GM21717 (cell line): Measurements from ENCODE around the gene AGXT.

ENCODE experiments used
- ATAC-seq: cut with Tn5 transposase; IDR thresholded peaks from one replicate; pipeline ENCODE4 v1.9.1; 2021; ENCODE audit warnings: mild to moderate bottlenecking, moderate library complexity; ENCODE audit not compliant: unreplicated experiment

AGXT gene

DNA sequence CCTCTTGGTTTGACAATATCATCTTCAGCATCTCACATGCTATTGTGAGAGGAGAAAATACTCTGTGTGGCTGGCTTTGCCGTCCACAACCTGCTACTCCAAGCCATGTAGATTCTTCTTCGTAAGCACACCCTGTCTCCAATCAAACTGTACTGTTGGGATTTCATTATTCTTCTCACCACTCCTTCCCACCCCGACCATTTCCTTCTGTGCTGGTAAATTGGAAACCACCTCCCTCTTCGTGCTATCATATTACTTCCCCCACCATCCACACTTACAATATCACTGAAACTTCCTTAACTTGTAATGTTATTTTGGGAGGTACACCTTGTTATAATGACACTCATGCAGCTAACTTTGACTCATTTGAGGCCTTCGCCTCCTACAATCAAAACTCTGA, 3.2 kb upstream of the AGXT start:
- no peak for ATAC-seq

DNA sequence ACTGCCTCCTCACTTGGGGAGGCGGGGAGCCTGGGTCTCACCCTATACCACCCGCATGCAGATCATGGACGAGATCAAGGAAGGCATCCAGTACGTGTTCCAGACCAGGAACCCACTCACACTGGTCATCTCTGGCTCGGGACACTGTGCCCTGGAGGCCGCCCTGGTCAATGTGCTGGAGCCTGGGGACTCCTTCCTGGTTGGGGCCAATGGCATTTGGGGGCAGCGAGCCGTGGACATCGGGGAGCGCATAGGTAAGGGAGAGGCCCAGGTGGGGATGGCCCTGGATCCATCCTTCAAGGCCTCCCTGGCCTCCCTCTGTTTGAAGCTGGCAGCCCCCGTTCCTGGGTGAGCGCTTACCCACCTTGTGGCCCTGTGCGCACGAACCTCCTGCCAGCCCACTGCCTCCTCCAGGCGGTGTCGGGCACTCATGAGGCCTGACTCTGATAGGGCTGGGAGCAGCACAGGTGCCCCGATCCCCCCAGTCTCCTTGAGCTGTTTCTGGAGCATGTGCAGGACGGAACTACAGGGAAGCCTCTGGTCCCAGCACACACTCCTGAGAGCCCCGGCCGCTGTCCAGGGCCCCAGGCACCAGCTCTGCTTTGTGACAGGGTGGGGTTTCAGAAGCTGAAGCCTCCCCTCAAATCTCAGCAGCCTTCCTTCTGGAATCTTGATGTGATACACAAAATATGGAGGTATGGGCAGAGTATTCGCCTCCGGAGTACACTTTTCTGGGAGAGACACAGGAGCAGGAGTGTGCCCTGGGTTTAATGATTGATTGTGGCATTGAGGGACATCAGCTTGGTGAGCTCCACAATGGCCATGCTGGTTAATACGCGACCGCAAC, 708 bp downstream of the AGXT start:
- ATAC-seq = no peak

DNA sequence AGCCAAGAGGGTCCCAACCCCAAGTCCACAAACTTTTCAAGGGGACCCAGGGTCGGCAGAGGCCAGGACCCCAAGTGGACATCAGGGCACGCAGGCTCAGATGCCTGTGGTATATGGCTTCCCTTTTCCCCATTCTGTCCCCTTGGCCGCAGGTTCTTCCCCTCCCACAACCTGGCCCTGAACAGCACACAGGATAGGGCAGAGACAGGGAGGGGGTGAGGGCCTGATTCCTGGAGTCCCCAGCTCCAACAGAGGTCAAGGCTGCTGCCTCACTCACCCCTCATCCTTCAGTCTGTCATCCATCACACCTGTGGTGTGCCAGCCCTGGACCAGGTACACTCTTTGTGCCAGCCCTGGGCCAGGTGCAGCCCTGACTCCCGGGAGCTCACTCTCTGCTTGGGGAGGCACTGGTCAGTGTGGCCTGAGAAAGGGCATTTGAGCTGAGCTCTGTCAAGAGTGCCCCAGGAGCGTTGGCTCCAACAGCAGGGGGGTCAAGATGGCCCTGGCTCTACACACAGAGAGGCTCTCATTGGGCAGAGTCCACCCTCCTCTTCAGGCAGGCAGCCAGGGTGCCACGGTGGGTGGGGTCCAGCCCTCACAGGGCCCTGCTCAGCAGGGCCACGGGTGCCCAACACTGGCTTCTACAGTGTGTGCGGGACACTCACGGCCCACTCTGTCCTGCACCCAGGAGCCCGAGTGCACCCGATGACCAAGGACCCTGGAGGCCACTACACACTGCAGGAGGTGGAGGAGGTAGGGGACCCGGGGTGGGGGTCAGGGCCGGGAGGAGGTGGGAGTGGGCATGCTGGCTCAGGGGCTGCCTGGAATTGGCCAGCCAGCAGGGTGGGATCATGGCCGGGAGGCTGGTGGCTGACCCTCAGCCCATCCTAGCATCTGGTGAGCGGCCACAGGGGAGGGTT, 1.6 kb downstream of the AGXT start:
- ATAC-seq = no peak

DNA sequence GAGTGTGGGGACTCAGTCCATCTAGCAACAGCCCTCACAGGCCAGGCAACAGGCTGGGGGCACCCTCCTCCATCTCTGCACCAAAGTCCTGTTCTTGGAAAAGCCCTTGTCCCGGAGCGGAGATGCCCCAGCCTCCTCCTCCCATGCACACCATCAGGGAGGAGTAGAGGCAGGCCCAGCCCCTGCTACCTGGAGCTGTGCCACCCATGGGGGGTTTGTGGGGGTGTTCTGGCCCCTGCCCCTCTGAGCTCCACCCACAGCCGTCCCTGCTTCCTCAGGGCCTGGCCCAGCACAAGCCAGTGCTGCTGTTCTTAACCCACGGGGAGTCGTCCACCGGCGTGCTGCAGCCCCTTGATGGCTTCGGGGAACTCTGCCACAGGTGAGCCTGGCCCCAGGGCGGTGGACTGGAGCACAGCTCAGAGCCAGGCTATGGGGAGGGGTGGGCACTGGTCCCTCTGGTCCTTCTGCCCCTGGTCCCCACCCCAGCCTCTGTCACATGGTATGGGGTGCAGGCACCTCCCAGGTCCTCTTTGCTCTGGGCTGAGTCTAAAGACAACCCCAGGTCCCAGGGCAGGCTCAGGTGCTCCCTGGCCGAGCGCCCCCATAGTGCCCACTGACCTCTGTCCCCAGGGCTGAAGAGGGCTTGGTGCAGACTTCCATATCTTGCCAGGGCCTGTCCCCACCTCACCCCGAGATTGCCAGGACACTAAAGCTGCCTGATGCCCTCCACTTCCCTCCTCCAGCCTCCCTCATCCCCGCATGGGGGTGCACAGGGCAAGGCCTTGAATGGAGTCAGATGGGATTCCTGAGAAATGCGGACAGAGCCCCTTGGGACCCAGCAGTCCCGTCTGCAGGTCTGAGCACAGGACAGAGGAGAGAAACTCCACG, 2.7 kb downstream of the AGXT start:
- ATAC-seq = no peak

DNA sequence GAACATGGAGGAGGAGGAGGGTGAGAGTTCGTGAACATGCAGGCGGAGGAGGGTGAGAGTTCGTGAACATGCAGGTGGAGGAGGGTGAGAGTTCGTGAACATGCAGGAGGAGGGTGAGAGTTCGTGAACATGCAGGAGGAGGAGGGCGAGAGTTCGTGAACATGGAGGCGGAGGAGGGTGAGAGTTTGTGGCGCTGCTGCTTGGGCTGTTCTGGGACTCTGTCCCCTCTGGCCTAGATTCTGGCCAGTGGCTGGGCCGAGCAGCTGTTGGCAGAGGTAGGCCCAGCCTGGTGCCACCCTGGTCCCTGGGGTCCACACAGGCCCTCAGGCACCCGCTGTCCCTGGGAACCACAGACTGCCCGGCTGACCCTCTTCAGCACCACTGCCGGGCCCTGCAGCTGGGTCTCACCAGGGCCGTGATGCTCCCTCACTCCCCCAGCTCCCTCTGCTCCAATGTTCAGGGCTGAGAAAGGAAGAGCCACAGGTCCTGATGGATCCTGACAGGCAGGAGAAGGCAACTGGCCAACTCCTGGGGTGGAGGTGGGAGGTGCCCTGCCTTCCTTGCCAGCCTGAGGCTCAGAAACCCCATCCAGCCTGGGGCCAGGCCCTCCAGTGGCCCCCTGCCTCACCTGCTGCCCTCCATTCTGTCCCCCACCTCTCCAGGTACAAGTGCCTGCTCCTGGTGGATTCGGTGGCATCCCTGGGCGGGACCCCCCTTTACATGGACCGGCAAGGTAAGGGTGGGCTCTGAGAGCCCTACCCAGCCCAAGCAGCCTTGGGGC, 3.9 kb downstream of the AGXT start:
- no peak for ATAC-seq

DNA sequence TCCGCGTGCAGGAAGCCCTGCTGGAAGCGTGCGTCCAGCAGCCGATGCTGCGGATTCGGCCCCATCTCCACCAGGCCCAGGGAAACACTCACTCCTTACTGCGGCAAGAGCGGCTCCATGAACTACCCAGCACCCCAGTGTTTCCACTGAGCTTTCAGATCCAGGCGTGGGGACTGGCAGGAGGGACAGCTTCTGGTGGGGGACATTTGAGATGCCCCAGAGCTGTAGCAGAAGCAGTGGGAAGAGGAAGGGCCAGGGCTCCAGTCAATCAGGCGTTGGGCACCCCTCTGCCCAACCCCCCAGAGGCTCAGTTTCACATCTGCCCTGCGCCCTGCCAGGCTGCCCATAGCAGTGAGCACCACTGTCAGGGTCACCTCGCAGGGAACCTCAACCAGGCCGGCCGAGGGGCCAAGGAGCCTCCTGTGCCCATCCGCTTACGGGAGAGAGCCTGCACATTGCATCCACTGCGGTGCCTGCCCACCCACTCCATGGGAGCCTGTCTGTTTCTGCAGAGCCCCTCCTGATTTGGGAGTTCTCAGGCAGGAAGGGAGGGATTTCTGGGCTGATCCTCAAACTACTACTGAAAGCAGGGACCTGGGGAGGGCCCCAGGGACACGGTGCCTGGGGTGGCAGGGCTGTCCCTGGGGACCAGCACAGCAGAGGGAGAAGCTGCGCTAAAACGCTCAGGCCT, 4.6 kb downstream of the AGXT start:
- ATAC-seq = no peak

DNA sequence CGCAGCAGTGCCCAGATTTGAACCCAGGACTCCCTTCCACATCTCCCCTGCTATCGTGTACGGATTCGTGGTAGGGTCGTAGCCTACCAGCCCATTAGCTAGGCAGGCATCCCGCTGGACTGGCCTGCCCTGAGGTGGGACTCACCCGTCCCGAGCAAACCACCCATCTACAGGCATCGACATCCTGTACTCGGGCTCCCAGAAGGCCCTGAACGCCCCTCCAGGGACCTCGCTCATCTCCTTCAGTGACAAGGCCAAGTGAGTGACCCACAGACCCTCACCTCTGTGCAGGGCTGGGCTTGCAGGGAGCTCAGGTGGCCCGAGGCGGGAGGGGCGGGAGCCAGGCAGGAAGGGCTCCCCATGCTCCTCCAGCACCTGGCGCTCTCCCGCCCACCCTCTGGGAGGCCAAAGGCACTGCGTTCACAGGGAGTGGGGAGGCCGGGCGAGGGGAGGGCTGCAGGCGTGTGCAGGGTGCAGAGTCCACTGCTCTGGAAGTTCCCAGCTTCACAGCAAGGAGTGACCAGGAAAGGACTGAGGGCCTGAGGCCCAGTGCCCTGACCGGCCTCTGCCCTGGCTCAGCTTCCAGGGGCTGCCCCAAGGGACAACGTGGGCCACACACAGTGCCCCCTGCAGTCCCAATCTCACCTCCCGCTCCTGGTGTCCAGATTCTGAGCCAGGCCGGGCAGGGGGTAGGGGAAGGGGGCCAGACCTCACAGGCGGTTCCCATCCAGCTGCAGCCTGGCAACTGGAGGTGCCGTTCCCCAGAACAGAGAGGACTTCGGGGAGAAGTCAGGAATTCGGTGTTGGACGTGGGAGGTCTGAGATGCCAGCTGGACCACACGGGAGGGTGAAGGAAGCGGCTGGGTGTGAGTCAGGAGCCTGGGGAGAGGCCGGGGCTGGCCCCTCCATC, 5.4 kb downstream of the AGXT start:
- ATAC-seq = no peak

DNA sequence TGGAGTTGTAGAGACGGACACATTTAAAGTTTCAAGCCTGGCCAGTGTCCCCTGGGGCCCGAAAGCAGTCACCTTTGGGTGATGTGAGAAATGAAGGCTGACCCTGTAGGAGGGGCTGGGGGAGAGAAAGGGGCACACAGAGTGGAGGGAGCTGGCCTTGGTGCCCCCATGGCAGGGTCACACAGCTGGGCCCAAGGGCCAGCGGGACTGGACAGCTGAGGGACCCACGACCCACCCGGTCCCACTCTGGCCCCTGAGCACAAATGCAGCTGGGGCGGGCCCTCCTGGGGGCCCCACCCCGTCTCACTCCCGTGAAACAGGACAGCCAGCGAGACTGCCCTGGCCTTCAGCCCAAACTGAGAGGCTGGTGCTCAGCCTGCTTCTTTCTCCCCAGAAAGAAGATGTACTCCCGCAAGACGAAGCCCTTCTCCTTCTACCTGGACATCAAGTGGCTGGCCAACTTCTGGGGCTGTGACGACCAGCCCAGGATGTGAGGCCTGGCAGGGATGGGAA, 6.1 kb downstream of the AGXT start:
- no peak for ATAC-seq

DNA sequence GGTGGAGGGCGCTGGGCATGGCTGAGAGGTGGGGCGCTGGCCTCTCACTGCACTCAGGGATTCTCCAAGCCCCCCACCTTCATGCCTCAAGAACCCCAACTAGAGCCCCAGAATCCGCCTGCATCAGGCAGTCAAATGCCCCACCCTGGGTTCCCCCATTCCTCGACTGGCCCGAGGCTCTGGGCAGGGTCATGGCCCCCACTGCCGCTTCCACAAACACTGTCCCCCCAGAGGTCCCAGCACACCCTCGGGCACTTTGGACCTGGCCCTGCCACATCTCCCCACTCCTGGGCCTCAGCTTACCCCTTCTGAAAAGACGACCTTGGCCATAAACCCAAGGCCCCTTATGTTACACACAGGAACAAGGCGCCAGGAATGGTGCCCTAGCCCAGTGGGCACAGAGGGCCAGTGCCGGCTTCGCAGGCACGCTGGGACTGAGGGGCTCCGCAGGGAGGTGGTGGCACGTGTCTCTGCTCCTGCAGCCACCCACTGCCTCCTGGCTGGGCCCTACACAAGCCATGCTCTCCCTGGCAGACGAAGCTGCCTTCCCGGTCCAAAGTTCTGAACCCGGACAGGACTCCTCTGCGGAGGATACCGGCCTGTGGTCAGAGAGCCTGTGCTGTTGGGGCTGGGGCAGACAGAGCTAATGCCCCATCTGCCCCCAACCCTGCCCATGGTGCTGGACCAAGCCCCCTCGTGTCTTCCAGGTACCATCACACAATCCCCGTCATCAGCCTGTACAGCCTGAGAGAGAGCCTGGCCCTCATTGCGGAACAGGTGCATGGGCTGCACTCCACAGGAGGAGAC, 6.8 kb downstream of the AGXT start:
- ATAC-seq = no peak

DNA sequence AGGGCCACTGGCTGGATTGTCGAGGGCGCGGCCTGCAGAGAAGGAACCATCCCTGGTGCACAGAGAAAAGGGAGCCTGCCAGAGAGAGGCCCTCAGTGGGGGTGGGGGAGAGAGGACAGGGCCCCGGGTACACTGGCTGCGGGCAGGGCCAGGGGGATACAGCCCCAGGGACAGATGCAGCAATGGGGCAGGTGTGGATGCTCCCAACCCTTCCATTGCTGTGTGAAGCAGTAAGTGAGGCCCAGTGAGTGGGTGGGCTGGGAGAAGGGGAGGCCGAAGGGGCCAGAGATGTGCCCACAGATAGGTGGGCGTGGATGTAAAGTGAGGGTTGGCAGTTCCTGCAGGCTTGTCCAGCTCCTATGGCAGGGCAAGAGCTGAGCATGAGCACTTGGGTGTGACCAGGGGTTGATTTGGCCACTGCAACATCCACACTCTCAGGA, 7.4 kb downstream of the AGXT start:
- ATAC-seq = no peak

DNA sequence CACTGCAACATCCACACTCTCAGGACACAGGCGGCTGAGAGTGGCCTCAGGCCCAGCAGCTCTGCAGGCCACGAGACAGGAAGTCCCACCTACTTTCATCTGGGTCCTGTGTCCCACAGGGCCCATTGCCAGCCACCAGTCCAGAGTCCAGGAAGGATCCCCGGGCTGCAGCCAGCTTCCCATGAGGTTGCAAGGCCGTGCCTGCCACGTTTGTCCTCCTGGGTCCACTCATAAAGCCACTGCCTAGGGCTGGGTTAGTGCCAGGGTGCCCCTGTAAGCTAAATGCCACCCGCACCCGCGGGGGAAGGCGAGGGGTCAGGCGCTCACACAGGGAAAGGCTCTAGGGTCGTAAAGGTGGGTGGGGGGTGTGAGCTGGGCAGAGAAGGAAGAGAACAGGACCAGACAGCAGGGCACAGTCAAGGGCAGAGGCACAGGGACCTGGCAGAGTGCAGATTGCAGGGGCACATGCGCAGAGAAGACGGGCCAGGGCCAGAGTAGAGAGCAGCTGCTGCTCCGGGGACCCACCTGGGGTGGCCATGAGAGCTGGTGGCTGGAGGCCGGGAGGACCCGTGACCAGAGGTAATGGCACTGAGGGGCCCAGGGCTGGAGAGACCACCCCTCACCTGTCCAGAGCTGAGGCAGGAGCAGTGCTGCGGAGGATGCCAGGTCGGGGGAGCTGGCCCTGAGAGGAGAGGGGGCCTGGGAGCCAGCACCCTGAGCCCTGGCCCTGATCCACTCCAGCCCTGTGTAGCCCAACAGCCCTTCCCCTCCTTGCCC, 8.0 kb downstream of the AGXT start:
- no peak for ATAC-seq

DNA sequence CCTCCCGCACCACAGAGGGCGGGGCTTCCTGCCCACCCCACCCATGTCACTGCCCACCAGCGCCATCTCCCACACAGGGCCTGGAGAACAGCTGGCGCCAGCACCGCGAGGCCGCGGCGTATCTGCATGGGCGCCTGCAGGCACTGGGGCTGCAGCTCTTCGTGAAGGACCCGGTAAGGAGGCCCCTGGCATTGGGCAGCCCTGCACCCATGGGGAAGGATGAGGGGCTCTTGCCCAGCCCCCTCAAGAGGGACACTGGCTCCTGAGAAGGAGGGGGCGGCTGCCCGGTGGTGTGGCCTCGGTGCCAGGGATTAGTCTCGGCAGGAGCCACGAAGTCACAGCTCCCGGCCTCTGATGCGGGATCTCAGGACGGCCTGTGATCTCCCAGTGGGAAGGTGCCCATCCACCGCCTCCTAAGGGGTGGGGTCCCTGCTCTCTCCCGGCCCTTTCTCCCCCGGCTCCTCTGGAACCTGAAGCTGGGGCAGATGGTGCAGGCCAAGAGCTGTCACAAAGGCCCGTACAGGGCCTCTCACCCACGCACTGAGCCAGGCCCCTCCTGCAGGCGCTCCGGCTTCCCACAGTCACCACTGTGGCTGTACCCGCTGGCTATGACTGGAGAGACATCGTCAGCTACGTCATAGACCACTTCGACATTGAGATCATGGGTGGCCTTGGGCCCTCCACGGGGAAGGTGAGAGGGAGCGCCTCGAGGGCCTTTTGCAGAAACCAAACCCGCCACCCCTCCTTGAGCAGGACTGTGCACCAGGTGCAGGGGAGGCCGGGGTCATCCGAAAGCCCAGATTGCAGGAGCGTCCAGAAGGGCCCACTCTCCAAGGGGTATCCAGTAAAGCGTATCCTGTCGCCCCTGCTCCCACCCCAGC, 9.1 kb downstream of the AGXT start:
- no peak for ATAC-seq

DNA sequence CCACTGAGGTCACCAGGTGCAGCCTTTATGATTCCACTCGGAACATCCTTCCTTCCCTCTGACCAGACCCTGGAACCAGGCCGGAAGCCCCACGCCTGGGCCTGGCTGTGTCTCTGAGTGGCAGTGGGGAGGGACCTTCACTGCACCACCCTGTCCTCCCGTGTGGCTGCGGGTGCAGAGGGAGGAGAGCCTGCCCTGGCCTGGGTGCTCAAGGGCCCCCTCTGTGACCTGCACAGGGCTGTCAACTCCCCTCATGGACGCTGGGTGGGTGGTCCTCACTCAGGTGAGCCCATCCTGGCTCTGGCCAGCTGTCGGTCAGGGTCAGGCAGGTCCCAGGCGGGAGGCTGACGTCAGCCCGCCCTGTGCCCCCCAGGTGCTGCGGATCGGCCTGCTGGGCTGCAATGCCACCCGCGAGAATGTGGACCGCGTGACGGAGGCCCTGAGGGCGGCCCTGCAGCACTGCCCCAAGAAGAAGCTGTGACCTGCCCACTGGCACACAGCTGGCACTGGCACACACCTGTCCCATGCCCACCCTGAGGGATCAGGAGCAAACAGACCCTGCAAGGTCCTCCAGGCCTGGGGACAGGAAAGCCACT, 9.8 kb downstream of the AGXT start:
- ATAC-seq = no peak

DNA sequence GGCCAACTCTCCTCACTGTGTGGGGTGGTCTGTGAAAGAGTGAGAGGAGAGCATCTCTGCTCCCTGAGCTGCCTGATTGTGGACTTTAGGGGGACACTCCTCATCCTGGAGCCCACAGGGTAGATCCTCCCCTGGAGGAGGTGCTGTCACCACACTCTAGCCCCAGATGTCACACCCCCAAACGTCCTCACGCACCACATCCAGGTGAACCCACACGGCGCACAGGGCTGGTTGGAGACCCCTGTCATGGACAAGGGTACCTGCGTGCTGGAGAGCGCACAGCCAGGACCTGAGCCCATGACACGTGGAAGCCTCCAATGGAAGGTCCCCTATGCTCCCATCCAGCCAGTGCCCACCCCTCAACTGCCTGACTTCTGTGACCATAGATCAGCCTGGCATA, 10.5 kb downstream of the AGXT start:
- ATAC-seq = no peak

DNA sequence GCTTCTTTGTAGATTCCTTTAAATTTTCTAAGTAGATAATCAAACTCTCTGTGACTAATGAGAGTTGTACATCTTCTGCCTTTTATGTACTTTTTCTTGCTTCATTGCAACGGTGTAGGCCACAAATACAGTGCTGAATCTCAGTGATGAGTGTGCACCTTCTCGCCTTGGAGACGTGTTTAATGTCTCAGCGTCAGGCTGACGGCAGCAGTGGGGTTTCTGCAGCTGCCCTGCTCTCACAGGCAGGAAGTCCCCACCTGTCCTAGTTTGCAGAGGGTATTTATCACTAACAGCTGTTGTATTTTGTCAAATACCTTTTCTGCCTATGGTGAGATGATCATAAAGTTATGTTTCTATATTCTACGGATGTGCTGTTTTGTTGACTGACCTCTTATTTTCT, 13.3 kb downstream of the AGXT start:
- ATAC-seq = no peak
